ENCODE measurements around the gene IRF2BP2. TPM values are rescaled to one million over a fixed set of nuclear protein-coding genes. Genes with fewer than 3 reads are reported as not detected.

Gene IRF2BP2
- total RNA-seq, 1 donor = 60.9 TPM

GRCh38 chr1:234578087-234578486 is 31.9 kb downstream of the IRF2BP2 start:
- no peak overlapping the region for H3K4me3 ChIP-seq (ENCODE audit: low read depth, low read length)
- TF ChIP-seq CTCF (IDR thresholded peaks at IDR 0.05; ENCODE audit: insufficient read depth, low read depth, low read length) = no peak
- DNase-seq (ENCODE audit: low read depth) = no peak

GRCh38 chr1:234573711-234574299 is 36.2 kb downstream of the IRF2BP2 start:
- DNase-seq (ENCODE audit: low read depth) = peak; percentile 76
- TF ChIP-seq CTCF (IDR thresholded peaks at IDR 0.05; ENCODE audit: insufficient read depth, low read depth, low read length) = no peak
- no peak overlapping the region for H3K4me3 ChIP-seq (ENCODE audit: low read depth, low read length)

- no peak overlapping the region for H3K4me3 ChIP-seq (ENCODE audit: low read depth, low read length)
- no peak for TF ChIP-seq CTCF (IDR thresholded peaks at IDR 0.05; ENCODE audit: insufficient read depth, low read depth, low read length)
- no peak for DNase-seq (ENCODE audit: low read depth)
These were observed 37.0 kb downstream of the IRF2BP2 start for GRCh38 chr1:234572966-234573365.

GRCh38 chr1:234571702-234572101 is 38.3 kb downstream of the IRF2BP2 start:
- DNase-seq (ENCODE audit: low read depth) = no peak
- no peak overlapping the region for H3K4me3 ChIP-seq (ENCODE audit: low read depth, low read length)
- no peak for TF ChIP-seq CTCF (IDR thresholded peaks at IDR 0.05; ENCODE audit: insufficient read depth, low read depth, low read length)

GRCh38 chr1:234570329-234571120 is 39.5 kb downstream of the IRF2BP2 start:
- DNase-seq (ENCODE audit: low read depth) = no peak
- H3K4me3 ChIP-seq (ENCODE audit: low read depth, low read length) = no peak overlapping the region
- TF ChIP-seq CTCF (IDR thresholded peaks at IDR 0.05; ENCODE audit: insufficient read depth, low read depth, low read length) = no peak

- TF ChIP-seq CTCF (IDR thresholded peaks at IDR 0.05; ENCODE audit: insufficient read depth, low read depth, low read length) = no peak
- no peak overlapping the region for H3K4me3 ChIP-seq (ENCODE audit: low read depth, low read length)
- no peak for DNase-seq (ENCODE audit: low read depth)
These were observed 41.6 kb downstream of the IRF2BP2 start for GRCh38 chr1:234568345-234568744.
